UCSD-AML1 (cell line): Measurements from ENCODE around the gene GPR139.

Experiments used
- DNase-seq: peaks from one replicate; lab custom pipeline; 2025; ENCODE audit not compliant: unreplicated experiment; lab: John Stamatoyannopoulos, UW

GPR139 gene

GRCh38 chr16:20073203-20074098 is at the start of gene GPR139:
TSS of gene GPR139 (minus strand) at chr16:20073890. CDS start at chr16:20073616, 274 bp downstream.
- no peak for DNase-seq

GRCh38 chr16:20122011-20122410 is 48.3 kb upstream of the GPR139 start:
- DNase-seq: no peak

GRCh38 chr16:20114356-20114755 is 40.7 kb upstream of the GPR139 start:
- DNase-seq: no peak

- DNase-seq: no peak
Measured at GRCh38 chr16:20111143-20111542, 37.5 kb upstream of the GPR139 start.

GRCh38 chr16:20107083-20107482 is 33.4 kb upstream of the GPR139 start:
- DNase-seq: no peak

GRCh38 chr16:20104563-20105183 is 31.0 kb upstream of the GPR139 start:
- DNase-seq: no peak

- no peak for DNase-seq
Measured at GRCh38 chr16:20102521-20102920, 28.8 kb upstream of the GPR139 start.

GRCh38 chr16:20102021-20102420 is 28.3 kb upstream of the GPR139 start:
- no peak for DNase-seq

GRCh38 chr16:20099375-20099774 is 25.7 kb upstream of the GPR139 start:
- DNase-seq: no peak

- no peak for DNase-seq
Measured at GRCh38 chr16:20094157-20094556, 20.5 kb upstream of the GPR139 start.

- no peak for DNase-seq
Measured at GRCh38 chr16:20089246-20089965, 15.7 kb upstream of the GPR139 start.

GRCh38 chr16:20084624-20085226 is 11.0 kb upstream of the GPR139 start:
- no peak for DNase-seq

GRCh38 chr16:20079106-20079505 is 5.4 kb upstream of the GPR139 start:
- no peak for DNase-seq

- no peak for DNase-seq
Measured at GRCh38 chr16:20075243-20075642, 1.6 kb upstream of the GPR139 start.

- DNase-seq: no peak
Measured at GRCh38 chr16:20074099-20074991, 655 bp upstream of the GPR139 start.

- no peak for DNase-seq
Measured at GRCh38 chr16:20072874-20073202, 852 bp downstream of the GPR139 start.

- DNase-seq: no peak
Measured at GRCh38 chr16:20072146-20072873, 1.4 kb downstream of the GPR139 start.

- DNase-seq: no peak
Measured at GRCh38 chr16:20064931-20065330, 8.8 kb downstream of the GPR139 start.

- no peak for DNase-seq
Measured at GRCh38 chr16:20064520-20064919, 9.2 kb downstream of the GPR139 start.

- DNase-seq: no peak
Measured at GRCh38 chr16:20061132-20061531, 12.6 kb downstream of the GPR139 start.
